B cell (primary cell): ENCODE measurements around the gene HAPLN1. TPM values are rescaled to one million over a fixed set of nuclear protein-coding genes. Genes with fewer than 3 reads are reported as not detected.
"Not testable (repeated sequence)": the region's sequence is repeated elsewhere in the genome, so short reads cannot be mapped to it uniquely, and the experiment has no call there.

Experiments
- ATAC-seq: fragments of 200-7000 bp; cut with Tn5 transposase; one replicate; pipeline ENCODE4 v1.10.0; 2021; ENCODE audit warnings: low read depth, mild to moderate bottlenecking, moderate number of reproducible peaks, moderate library complexity
- CTCF ChIA-PET: fragments of 350-600 bp; sonication (Branson Sonifier 250); formaldehyde crosslinking; loops from one replicate; lab custom pipeline; 2021; ENCODE audit warnings: antibody characterized with exemption, inconsistent platforms; lab: Charles Lee
- POLR2A ChIA-PET: fragments of 350-600 bp; sonication (Branson Sonifier 250); formaldehyde crosslinking; loops from one replicate; lab custom pipeline; 2021; ENCODE audit warnings: antibody characterized with exemption; lab: Charles Lee
- DNase-seq: peaks from one replicate; pipeline ENCODE4 v3.0.0; 2013
- H2AFZ ChIP-seq: 2 replicates; pipeline ENCODE4 v1.6.1; 2012; ENCODE audit warnings: mild to moderate bottlenecking, low read depth, low read length; ENCODE audit not compliant: insufficient read depth, poor library complexity, severe bottlenecking
- H3K27ac ChIP-seq, 2 donors: 1 replicate in 1 of 2; 2 replicates in 1 of 2; pipeline ENCODE4 v1.5.1; 2012 to 2013; ENCODE audit warnings: low read length in 2 of 2, mild to moderate bottlenecking in 2 of 2, moderate library complexity in 1 of 2
- H3K27me3 ChIP-seq, 4 experiments: fragments of 200-600 bp in 1 of 4; sonication (generic) in 1 of 4; replicated peaks in 1 of 4; 1 replicate in 2 of 4; 2 replicates in 2 of 4; pipeline versions ENCODE4 v1.6.1 to v1.7.0; 2013 to 2016; ENCODE audit warnings: low read length in 3 of 4, mild to moderate bottlenecking in 2 of 4, mixed read lengths in 1 of 4, moderate library complexity in 1 of 4; ENCODE audit not compliant: insufficient read depth in 4 of 4, control insufficient read depth in 3 of 4; ENCODE audit errors: control extremely low read depth in 1 of 4
- H3K36me3 ChIP-seq, 2 experiments: replicated peaks in 1 of 2; 1 replicate in 1 of 2; 2 replicates in 1 of 2; pipeline versions ENCODE4 v1.6.1 to v1.7.1; 2013; ENCODE audit warnings: low read length in 1 of 2; ENCODE audit not compliant: insufficient read depth in 2 of 2, control insufficient read depth in 1 of 2; ENCODE audit errors: control extremely low read depth in 1 of 2, extremely low read depth in 1 of 2
- H3K4me1 ChIP-seq, 2 donors: fragments of 200-600 bp in 1 of 2; sonication (generic) in 1 of 2; 1 replicate in 1 of 2; 2 replicates in 1 of 2; pipeline versions ENCODE4 v1.5.1 to v1.6.1; 2013 to 2017; ENCODE audit warnings: low read length in 2 of 2; ENCODE audit not compliant: control insufficient read depth in 2 of 2, insufficient read depth in 2 of 2
- H3K4me2 ChIP-seq: replicated peaks from 2 replicates; pipeline ENCODE3; 2012; ENCODE audit warnings: mild to moderate bottlenecking, low read depth, low read length; ENCODE audit not compliant: poor library complexity, severe bottlenecking
- H3K4me3 ChIP-seq, 5 experiments: fragments of 200-600 bp in 1 of 5; sonication (generic) in 1 of 5; 1 replicate in 3 of 5; 2 replicates in 2 of 5; pipeline versions ENCODE4 v1.5.1 to v1.7.0; 2011 to 2016; ENCODE audit warnings: low read length in 4 of 5, mild to moderate bottlenecking in 4 of 5, low read depth in 2 of 5, control low read depth in 1 of 5, moderate library complexity in 1 of 5; ENCODE audit not compliant: insufficient read depth in 1 of 5; ENCODE audit errors: control extremely low read depth in 1 of 5, extremely low read depth in 1 of 5
- H3K79me2 ChIP-seq: fragments of 200-600 bp; sonication (generic); one replicate; pipeline ENCODE4 v1.6.0; 2016; ENCODE audit warnings: low read length; ENCODE audit not compliant: control insufficient read depth, insufficient read depth
- H3K9ac ChIP-seq: fragments of 200-600 bp; sonication (generic); 2 replicates; pipeline ENCODE4 v1.6.1; 2017; ENCODE audit warnings: mild to moderate bottlenecking, low read length, moderate library complexity
- H3K9me3 ChIP-seq, 3 donors: one replicate each; pipeline versions ENCODE4 v1.6.1 to v1.7.1; 2013; ENCODE audit warnings: low read length in 2 of 3; ENCODE audit not compliant: control insufficient read depth in 2 of 3, insufficient read depth in 1 of 3; ENCODE audit errors: control extremely low read depth in 1 of 3
- H4K20me1 ChIP-seq: 2 replicates; pipeline ENCODE4 v1.6.0; 2012; ENCODE audit warnings: mild to moderate bottlenecking, low read length; ENCODE audit not compliant: insufficient read depth, control insufficient read depth, poor library complexity, severe bottlenecking
- H3K27ac Mint-ChIP-seq: one replicate; pipeline ENCODE4 v1.8.0; 2021; ENCODE audit warnings: mixed read lengths
- H3K27me3 Mint-ChIP-seq: one replicate; pipeline ENCODE4 v1.8.0; 2021; ENCODE audit warnings: mixed read lengths
- H3K4me1 Mint-ChIP-seq: one replicate; pipeline ENCODE4 v1.8.0; 2021; ENCODE audit warnings: mixed read lengths
- H3K4me3 Mint-ChIP-seq: one replicate; pipeline ENCODE4 v1.8.0; 2021; ENCODE audit warnings: mixed read lengths
- H3K9me3 Mint-ChIP-seq: one replicate; pipeline ENCODE4 v1.8.0; 2022; ENCODE audit warnings: mixed read lengths; ENCODE audit not compliant: insufficient read depth
- EZH2 ChIP-seq: IDR thresholded peaks from 2 replicates; pipeline ENCODE4 v1.6.1; 2012; ENCODE audit warnings: borderline replicate concordance, low read depth, mild to moderate bottlenecking, moderate library complexity, low read length; ENCODE audit not compliant: insufficient read depth, poor library complexity, severe bottlenecking
- WGBS: methylation state at CpG from one replicate; pipeline ENCODE4 v1.1.5; 2013; ENCODE audit warnings: missing lambda C conversion rate; ENCODE audit not compliant: insufficient coverage; 5-methylcytosine and 5-hydroxymethylcytosine counted together
- intact Hi-C: fragments of 100-400 bp; cut with micrococcal nuclease; formaldehyde crosslinking; loops from one replicate; pipeline ENCODE4 v1.10.0; 2022
- polyA plus RNA-seq: library from polyadenylated mRNA; depleted of rRNA; stranded (reverse); fragments of >200 nt; gene quantifications from 2 replicates; pipeline ENCODE4 v1.2.3, GENCODE V29; 2012
- total RNA-seq, 2 donors: library from RNA; stranded (reverse); fragments of 120-200 nt in 1 of 2; gene quantifications; 1 replicate in 1 of 2; 2 replicates in 1 of 2; pipeline versions ENCODE4 v1.2.3 to v1.2.4, GENCODE V29; 2013 to 2022
- TF ChIP-seq, protein P1 (sequence below): fragments of 200-600 bp; IDR thresholded peaks from one replicate; pipeline ENCODE4 v1.8.0; 2022; ENCODE audit warnings: antibody characterized with exemption, mild to moderate bottlenecking

Gene HAPLN1
- total and polyA plus RNA-seq, 2 donors (not counting 1 experiment from before 2014, with no cell fraction given): not detected

GRCh38 chr5:83741571-83741970 lies 20.9 kb upstream of the HAPLN1 start:
- H3K27ac Mint-ChIP-seq: no peak overlapping the region
- H3K4me3 Mint-ChIP-seq: no peak overlapping the region
- Histone ChIP-seq H3K4me2 (no peak overlapping the region), H4K20me1 (no peaks in the 10 kb centered on the region), H3K27ac (no peak overlapping the region), H3K4me1 (peaks cover 3 to 9% of the 10 kb centered on the region in 2 donors), H3K79me2 (no peaks in the 10 kb centered on the region), H3K36me3 (no peaks in the 10 kb centered on the region), H3K4me3 (no peak overlapping the region), H2AFZ (no peak overlapping the region), H3K9me3 (no peaks in the 10 kb centered on the region), H3K9ac (no peak overlapping the region), H3K27me3 (no peaks in the 10 kb centered on the region)
- TF ChIP-seq, protein P1, sequence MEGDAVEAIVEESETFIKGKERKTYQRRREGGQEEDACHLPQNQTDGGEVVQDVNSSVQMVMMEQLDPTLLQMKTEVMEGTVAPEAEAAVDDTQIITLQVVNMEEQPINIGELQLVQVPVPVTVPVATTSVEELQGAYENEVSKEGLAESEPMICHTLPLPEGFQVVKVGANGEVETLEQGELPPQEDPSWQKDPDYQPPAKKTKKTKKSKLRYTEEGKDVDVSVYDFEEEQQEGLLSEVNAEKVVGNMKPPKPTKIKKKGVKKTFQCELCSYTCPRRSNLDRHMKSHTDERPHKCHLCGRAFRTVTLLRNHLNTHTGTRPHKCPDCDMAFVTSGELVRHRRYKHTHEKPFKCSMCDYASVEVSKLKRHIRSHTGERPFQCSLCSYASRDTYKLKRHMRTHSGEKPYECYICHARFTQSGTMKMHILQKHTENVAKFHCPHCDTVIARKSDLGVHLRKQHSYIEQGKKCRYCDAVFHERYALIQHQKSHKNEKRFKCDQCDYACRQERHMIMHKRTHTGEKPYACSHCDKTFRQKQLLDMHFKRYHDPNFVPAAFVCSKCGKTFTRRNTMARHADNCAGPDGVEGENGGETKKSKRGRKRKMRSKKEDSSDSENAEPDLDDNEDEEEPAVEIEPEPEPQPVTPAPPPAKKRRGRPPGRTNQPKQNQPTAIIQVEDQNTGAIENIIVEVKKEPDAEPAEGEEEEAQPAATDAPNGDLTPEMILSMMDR: no peak
- no peak for TF ChIP-seq EZH2
- no peaks in the 10 kb centered on the region for H3K9me3 Mint-ChIP-seq
- POLR2A ChIA-PET: no interaction called here
- CTCF ChIA-PET: interaction anchor here (0.6 kb wide), 1 partner anchor 21 kb away, joined by 3 read pairs; the partner anchor contains the start of gene HAPLN1
- 60% methylated on average over 1 of the region's 3 CpGs for WGBS
- no peak for DNase-seq
- no peaks in the 10 kb centered on the region for H3K27me3 Mint-ChIP-seq
- H3K4me1 Mint-ChIP-seq: peaks cover 12% of the 10 kb centered on the region
- no peak for ATAC-seq
- intact Hi-C loops: no loop called here

DNA sequence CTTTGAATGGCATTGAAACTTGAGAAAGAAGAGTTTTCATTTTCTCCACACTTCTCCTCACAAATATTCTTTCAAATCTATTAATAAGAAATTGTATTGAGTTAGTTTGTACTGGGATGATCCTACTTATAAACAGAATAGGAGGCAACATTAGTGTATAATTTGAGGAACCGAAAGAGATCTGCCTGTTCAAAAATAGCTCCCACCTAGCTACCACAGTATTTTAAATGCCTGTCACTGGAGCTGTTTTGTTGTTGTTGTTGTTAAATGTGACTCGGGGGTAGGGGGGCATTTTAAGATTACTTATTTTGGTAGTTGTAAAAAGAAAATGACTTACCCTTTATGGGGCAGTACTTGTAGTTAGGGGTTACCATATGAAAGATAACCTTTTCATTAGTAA lies 20.1 kb upstream of the HAPLN1 start:
- CTCF ChIA-PET: no interaction called here
- Histone ChIP-seq H3K9ac (no peak overlapping the region), H3K36me3 (no peaks in the 10 kb centered on the region), H3K79me2 (no peaks in the 10 kb centered on the region), H2AFZ (no peak overlapping the region), H3K27me3 (no peaks in the 10 kb centered on the region), H3K4me1 (peaks cover 3 to 9% of the 10 kb centered on the region in 2 donors), H3K9me3 (no peaks in the 10 kb centered on the region), H3K4me2 (no peak overlapping the region), H3K27ac (no peak overlapping the region), H4K20me1 (no peaks in the 10 kb centered on the region), H3K4me3 (no peak overlapping the region)
- no CpG with 5 or more reads among the region's 2 CpGs for WGBS
- peaks cover 13% of the 10 kb centered on the region for H3K4me1 Mint-ChIP-seq
- no peak overlapping the region for H3K27ac Mint-ChIP-seq
- H3K9me3 Mint-ChIP-seq: no peaks in the 10 kb centered on the region
- TF ChIP-seq EZH2: no peak
- TF ChIP-seq, protein P1: no peak
- H3K4me3 Mint-ChIP-seq: no peak overlapping the region
- intact Hi-C loops: no loop called here
- POLR2A ChIA-PET: no interaction called here
- DNase-seq: no peak
- H3K27me3 Mint-ChIP-seq: no peaks in the 10 kb centered on the region
- ATAC-seq: no peak

- WGBS: no CpG with 5 or more reads among the region's 2 CpGs
- H3K4me2 ChIP-seq, DNase-seq, H3K27me3 Mint-ChIP-seq, H3K9me3 Mint-ChIP-seq, H3K36me3 ChIP-seq, H3K4me3 ChIP-seq, POLR2A ChIA-PET, H3K9ac ChIP-seq, H3K4me1 Mint-ChIP-seq, H3K79me2 ChIP-seq, H3K27ac Mint-ChIP-seq, H3K27me3 ChIP-seq, H3K4me3 Mint-ChIP-seq, ATAC-seq, intact Hi-C loops, H3K4me1 ChIP-seq, H2AFZ ChIP-seq, H4K20me1 ChIP-seq, H3K9me3 ChIP-seq, CTCF ChIA-PET, H3K27ac ChIP-seq: not testable (repeated sequence)
Measured at GRCh38 chr5:83736169-83736568, 15.5 kb upstream of the HAPLN1 start.
